GM12875 (cell line): Measurements from ENCODE around the gene ESRRA.

Source experiments
- H3K4me3 ChIP-seq: one replicate; pipeline ENCODE4 v1.5.1; 2011; ENCODE audit warnings: low read depth, low read length, control low read depth
- CTCF ChIP-seq: IDR thresholded peaks from 2 replicates; pipeline ENCODE4 v1.5.1; 2011; ENCODE audit warnings: low read depth, mild to moderate bottlenecking, control low read depth, inconsistent platforms, low read length, moderate library complexity, borderline replicate concordance; ENCODE audit not compliant: insufficient read depth

The ESRRA gene

DNA sequence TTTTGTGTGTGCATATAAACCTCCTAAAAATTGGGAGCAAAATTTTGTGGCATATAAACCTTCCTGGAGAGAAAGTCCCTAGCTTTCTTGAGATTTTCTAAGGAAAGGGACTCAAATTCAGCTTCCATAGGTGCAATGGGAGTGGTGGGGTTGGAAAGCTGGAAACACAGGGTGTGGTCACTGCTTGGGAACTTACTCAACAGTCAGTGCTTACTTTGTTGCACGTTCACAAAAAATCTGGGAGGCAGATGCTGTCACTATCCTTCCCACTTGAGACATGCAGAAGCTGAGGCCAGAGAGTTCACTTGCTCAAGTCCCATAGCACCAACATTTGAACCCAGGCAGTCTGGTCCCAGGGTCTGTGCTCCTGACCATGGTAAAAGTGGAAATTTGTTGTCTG is 9.1 kb upstream of the ESRRA start:
- H3K4me3 ChIP-seq, result no peak overlapping the region
- no peak for TF ChIP-seq CTCF

DNA sequence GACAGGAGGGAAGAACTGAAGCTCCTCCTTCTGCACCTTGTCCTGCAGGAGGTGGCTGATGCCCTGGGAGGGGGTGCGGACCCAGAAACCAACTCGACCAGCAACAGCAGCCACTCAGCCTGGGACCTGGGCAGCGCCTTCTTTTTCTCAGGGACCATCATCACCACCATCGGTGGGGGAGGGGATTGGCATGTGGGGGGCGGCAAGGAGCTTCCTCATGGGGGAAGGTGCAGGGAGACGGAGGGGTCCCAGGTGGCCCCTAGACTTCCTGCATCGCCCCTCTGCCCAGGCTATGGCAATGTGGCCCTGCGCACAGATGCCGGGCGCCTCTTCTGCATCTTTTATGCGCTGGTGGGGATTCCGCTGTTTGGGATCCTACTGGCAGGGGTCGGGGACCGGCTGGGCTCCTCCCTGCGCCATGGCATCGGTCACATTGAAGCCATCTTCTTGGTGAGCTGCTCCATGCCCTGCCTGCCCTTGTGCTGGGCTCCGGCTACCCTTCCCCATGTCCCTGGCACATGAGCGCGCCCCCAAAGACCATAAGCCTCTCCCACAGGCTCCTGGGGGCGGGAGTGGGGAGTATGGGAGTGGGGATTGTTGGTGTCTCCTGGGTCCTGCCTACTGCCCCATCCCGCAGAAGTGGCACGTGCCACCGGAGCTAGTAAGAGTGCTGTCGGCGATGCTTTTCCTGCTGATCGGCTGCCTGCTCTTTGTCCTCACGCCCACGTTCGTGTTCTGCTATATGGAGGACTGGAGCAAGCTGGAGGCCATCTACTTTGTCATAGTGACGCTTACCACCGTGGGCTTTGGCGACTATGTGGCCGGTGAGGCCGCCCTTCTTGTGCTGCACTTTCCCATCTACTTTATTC is 8.3 kb upstream of the ESRRA start:
- no peak for TF ChIP-seq CTCF
- no peak overlapping the region for H3K4me3 ChIP-seq

- H3K4me3 ChIP-seq, result no peak overlapping the region
- TF ChIP-seq CTCF, result no peak
Observed at GRCh38 chr11:64297699-64298358, 7.5 kb upstream of the ESRRA start.

DNA sequence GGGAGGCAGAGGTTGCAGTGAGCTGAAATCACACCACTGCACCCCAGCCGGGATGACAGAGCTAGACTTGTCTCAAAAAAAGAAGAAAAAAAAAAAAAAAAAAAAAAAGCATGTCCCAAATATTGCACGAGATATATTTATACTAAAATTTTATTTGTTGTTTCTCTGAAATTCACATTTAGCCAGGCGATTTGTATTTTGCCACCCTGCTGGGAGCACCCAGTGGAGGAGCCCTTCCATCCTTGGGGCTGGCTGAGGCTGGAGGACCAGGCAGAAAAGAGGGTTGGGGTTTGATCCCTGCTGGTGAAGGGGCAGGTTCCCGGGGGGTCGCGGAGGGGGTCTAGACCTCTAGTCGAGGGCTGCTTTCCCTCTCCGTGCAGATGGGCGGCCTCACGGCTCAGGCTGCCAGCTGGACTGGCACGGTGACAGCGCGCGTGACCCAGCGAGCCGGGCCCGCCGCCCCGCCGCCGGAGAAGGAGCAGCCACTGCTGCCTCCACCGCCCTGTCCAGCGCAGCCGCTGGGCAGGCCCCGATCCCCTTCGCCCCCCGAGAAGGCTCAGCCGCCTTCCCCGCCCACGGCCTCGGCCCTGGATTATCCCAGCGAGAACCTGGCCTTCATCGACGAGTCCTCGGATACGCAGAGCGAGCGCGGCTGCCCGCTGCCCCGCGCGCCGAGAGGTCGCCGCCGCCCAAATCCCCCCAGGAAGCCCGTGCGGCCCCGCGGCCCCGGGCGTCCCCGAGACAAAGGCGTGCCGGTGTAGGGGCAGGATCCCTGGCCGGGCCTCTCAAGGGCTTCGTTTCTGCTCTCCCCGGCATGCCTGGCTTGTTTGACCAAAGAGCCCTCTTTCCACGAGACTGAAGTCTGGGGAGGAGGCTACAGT is 6.1 kb upstream of the ESRRA start:
- no peak for TF ChIP-seq CTCF
- H3K4me3 ChIP-seq, result no peak overlapping the region

- H3K4me3 ChIP-seq, result peak within 1 kb of the TSS; percentile 12
Observed at GRCh38 chr11:64299847-64300648, 5.3 kb upstream of the ESRRA start, which contains the start of gene CATSPERZ. CATSPERZ (plus strand) TSS chr11:64300358; CDS start chr11:64300411, 53 bp downstream.

More at GRCh38 chr11:64299847-64300648, 5.3 kb upstream of the ESRRA start, which contains the start of gene CATSPERZ:
- no peak for TF ChIP-seq CTCF
